GM12865 (cell line): Measurements from ENCODE around the gene PMCH.
A peak's percentile ranks its signal among the peaks of the same experiment; 100 is the strongest.
"Not testable (repeated sequence)": the region's sequence is repeated elsewhere in the genome, so short reads cannot be mapped to it uniquely, and the experiment has no call there.

Source experiments
- DNase-seq: peaks from one replicate; pipeline ENCODE4 v3.0.0; 2010; ENCODE audit warnings: low read depth
- H3K4me3 ChIP-seq: 2 replicates; pipeline ENCODE4 v1.5.1; 2011; ENCODE audit warnings: mild to moderate bottlenecking, low read depth, low read length, control low read depth
- CTCF ChIP-seq: IDR thresholded peaks from 2 replicates; pipeline ENCODE4 v1.5.1; 2011; ENCODE audit warnings: low read length, control low read depth, low read depth, inconsistent platforms; ENCODE audit not compliant: insufficient read depth; ENCODE audit errors: missing control alignments

The PMCH gene, protein sequence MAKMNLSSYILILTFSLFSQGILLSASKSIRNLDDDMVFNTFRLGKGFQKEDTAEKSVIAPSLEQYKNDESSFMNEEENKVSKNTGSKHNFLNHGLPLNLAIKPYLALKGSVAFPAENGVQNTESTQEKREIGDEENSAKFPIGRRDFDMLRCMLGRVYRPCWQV

DNA sequence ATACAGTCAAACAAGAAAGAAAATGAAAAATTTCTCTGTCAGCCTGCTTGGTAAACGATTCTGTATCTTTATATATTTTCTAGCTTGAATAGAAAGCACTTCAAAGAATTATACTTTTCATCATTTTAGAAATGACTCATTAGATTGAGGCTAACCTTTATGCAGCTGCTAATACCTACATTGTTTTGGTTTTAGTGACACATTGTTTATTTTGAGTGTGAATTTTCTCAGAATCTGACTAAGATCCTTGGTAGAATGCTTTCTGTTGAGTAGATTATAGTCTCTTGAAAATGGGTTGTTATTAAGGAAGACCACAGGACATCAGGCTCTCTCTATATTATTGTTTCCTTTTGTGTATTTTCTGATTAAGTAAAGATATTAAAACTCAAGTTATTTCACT, at the start of gene PMCH:
Gene PMCH (minus strand): TSS at position 45 of the 400 bp plus-strand sequence. CDS start 63 bp downstream, outside the sequence.
- no peak within 1 kb of the TSS for H3K4me3 ChIP-seq
- DNase-seq = peak; percentile 57
- no peak for TF ChIP-seq CTCF

DNA sequence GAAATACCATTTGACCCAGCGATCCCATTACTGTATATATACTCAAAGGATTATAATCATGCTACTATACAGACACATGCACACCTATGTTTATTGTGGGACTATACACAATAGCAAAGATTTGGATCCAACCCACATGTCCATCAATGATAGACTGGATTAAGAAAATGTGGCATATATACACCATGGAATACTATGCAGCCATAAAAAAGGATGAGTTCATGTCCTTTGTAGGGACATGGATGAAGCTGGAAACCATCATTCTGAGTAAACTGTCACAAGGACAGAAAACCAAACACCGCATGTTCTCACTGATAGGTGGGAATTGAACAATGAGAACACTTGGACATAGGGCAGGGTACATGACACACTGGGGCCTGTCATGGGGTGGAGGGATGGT, 43.2 kb upstream of the PMCH start:
- not testable (repeated sequence) for DNase-seq

DNA sequence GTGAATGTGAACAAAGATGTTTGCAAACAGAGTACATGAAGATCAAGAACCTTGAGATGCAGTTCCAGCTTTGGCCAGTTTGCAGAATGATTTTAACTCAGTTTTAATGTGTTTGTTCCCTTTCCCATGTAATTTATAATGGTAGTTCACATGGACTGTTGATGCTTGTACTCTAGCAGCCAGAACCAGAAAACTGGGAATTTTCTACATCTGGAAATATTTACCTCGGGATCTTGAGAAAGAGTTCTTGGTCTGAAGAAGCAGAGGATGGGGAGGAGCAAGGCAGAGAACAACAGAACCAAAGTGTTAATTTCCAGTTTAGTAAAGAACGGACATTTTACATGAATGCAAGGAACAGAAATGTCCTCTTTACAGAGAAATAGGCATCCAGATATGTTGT, 37.0 kb upstream of the PMCH start:
- TF ChIP-seq CTCF = no peak
- no peak for DNase-seq
- no peak overlapping the region for H3K4me3 ChIP-seq

More for the DNA sequence above, 43.2 kb upstream of the PMCH start:
- not testable (repeated sequence) for H3K4me3 ChIP-seq

- no peak overlapping the region for H3K4me3 ChIP-seq
- DNase-seq = no peak
- TF ChIP-seq CTCF = no peak
These were observed 34.8 kb upstream of the PMCH start for GRCh38 chr12:102232446-102232845.

DNA sequence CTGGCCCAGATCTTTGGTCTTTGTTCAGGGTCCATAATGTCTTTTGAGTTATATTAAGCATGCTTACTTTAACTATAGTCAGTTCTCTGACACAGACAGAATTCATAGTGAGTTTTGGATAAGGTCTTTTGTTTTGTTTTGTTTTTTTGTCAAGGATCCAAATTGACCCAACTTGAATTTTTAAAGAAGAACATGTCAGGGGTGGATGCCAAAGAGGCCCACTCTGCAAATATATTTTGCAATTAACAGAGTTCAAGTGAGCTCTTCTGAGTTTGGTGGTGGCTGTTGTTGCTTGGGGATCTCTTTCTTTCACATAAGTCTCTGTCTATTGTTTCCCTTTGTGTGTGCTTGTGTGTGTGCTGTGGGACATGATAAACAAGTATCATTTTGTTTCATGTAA, 34.4 kb upstream of the PMCH start:
- no peak for TF ChIP-seq CTCF
- no peak overlapping the region for H3K4me3 ChIP-seq
- DNase-seq = no peak

DNA sequence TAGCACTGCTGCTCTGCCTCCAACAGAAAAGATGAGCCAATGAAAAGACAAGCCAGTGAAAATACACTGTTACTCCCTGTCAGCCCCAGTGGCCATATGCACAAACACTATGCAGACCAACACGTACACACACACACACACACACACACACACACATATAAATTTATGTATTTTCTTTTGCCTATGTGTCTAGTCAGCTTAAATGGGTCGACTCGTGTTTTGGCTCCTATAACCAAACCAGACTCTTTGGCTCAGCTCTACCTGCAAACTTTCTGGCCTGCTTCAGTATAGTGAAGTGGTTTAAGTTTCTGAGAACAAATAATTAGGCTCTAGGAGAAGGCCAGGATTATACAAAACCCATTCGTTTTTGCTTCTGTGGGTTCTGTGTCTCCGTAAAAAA, 30.3 kb upstream of the PMCH start:
- H3K4me3 ChIP-seq = no peak overlapping the region
- DNase-seq = no peak
- TF ChIP-seq CTCF = no peak

GRCh38 chr12:102220736-102221135, 23.1 kb upstream of the PMCH start:
- no peak for DNase-seq
- no peak overlapping the region for H3K4me3 ChIP-seq
- no peak for TF ChIP-seq CTCF
